Stimulated activated CD4-positive, alpha-beta T cell treated with anti-CD3 and anti-CD28 coated beads, Interleukin-15, amount 100 ng/mL, for 24 hours (primary cell): Measurements from ENCODE around the gene AQP3.
A peak's percentile ranks its signal among the peaks of the same experiment; 100 is the strongest.
"Not testable (repeated sequence)": the region's sequence is repeated elsewhere in the genome, so short reads cannot be mapped to it uniquely, and the experiment has no call there.

ENCODE experiments used
- DNase-seq: peaks from one replicate; pipeline ENCODE4 v3.0.0-alpha.2; 2020

The AQP3 gene

DNA sequence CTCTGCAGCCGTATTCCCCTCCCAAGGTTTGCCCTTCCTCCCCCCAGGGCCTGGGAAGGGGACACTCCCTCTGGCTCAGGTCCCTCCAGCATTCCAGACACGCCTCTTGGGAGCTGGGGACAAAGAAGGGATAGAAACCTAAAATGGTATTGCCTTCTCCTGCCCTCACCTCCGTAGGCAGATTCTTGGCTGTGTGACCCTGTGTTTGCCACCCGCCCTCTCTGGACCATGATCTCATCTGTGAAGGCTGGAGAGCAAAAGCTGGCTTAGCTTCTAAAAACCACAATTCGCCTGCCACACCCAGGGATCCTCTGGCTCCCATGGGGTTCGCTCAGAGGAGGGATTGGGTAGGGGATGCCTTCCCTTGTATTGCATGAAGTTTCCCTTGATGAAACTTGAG is 7.7 kb downstream of the AQP3 start:
- no peak for DNase-seq

DNA sequence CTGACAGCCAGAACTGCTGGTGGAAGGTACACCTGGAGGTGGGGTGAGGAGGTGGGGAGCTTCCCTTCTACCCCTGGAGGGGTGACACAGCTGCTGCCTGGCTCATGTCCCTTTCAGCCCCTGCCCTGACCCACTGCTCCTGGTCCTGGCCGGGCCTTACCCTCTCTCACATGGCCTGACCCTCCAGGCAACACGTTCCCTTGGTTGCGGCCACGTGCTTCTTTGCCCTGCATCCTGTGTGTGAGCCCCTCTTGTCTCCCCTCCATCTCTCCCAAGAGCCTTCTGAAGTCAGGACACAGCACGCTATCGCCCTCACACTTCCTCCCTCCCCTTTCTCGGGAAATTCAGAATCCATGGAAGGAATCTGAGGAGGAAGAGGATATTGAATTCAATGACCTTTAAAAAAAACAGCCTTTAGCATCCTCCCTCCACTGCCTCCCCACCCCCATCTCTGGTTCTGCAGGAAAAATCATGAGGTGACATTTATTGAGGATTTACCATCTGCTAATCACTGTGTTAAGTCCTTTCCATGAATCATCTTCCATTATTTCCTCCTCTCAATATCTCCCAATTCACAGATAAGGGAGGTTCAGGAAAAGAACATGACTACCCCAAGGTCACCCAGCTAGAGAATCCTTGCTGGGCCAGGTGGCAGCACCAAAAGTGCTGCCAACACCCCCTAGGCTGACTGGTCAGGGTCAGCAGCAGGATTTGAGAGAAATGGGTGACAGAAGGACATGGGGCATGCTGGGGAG is 8.3 kb downstream of the AQP3 start:
- DNase-seq = no peak

- DNase-seq = no peak
Measured at GRCh38 chr9:33437898-33438297, 9.5 kb downstream of the AQP3 start.

DNA sequence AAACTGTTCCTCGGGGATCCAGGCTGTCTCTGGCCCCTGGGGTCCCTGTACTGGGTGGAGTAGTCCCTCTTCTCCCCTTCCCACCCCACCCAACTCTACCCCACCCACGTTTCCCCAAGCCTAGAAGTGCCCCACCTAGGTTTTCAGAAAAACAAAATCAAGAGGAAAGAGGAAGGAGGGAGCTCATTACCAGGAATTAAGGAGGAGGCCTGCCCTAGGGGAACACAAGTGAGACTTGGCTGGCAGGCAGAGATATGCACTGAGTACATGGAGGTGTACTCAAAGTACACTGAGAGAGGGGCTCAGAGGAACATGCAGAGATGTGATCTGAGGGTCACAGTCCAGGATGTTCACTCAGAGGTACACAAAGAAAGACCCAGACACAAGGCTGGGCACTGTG is 10.2 kb downstream of the AQP3 start:
- no peak for DNase-seq

GRCh38 chr9:33436445-33436844 is 10.9 kb downstream of the AQP3 start:
- no peak for DNase-seq

DNA sequence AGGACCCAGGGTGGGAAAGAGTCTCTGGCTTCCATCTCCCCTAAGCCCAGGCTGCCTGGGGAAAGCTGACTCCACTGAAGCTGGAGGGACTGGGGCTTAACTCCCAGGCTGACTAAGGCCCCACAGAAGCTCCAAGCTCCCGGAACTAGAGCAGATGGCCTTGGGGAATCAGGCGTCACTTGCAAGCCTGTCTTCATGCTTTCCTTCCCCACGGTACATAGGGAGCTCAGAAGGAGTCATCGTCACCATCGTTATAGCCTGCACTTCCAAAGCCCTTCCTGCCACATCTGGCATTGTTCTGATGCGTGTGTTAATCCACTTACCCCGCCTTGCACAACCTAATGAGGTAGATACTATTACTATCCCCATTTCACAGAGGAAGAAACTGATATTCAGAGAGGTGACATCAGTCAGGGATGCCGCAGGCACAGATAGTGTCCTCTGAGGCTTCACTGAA is 11.5 kb downstream of the AQP3 start:
- DNase-seq = no peak

GRCh38 chr9:33434317-33435105 is 12.9 kb downstream of the AQP3 start:
- no peak for DNase-seq

DNA sequence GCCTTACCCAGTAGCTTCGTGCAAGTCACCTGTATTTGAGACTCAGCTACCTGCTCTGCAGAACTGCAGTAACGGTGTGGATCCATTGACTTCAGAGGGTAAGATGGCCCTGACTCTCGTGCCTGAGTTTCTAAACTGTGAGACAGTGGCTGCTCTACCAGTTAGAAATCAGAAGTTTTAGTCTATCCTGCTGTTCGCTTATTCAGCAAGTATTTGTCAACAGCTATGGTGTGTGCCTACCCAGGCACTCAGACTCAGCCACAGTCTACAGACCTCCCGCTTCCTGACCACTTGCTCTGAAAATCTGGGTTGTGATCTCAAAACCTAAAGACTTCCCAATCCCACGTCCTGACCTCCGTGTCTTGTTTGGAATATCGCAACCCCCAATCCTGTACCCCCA is 13.5 kb downstream of the AQP3 start:
- DNase-seq = no peak

DNA sequence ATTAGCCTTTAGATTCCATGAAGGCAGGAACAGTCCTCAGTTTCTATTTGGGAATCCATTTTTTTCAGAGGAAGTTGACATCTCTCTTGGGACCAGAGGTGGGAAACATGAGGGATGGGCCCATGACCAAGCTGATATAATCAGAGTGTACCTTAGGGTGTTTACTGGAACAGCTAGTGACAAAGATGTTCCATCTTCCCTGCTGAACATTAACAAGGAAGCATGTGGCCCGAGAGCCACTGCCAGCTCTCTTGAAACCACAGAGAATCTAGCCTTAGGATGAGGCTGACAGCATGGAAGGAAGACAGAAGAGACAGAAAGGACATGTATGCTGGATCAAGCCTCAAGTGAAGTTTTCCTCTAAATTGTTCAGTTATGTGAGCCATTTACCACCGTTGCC is 16.0 kb downstream of the AQP3 start:
- DNase-seq = no peak

DNA sequence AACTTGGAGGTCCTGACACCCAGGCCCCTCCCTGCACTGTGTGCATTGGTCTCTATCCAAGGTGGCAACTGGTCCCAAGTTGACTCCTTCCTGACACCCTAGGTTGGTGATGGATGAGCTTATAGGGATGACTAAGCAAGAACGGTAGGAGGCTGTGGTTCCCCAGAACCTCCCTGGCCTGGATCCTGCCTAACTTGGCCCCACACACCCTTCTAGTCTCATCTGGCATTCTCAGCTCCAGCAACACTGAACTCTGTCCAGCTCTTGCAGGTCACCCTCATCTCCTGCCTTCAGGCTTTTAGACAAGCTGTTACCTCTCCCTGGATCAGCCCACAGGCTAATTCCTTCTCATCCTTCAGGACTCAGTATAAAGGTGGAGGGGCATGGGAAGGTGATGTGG is 16.5 kb downstream of the AQP3 start:
- DNase-seq = no peak

DNA sequence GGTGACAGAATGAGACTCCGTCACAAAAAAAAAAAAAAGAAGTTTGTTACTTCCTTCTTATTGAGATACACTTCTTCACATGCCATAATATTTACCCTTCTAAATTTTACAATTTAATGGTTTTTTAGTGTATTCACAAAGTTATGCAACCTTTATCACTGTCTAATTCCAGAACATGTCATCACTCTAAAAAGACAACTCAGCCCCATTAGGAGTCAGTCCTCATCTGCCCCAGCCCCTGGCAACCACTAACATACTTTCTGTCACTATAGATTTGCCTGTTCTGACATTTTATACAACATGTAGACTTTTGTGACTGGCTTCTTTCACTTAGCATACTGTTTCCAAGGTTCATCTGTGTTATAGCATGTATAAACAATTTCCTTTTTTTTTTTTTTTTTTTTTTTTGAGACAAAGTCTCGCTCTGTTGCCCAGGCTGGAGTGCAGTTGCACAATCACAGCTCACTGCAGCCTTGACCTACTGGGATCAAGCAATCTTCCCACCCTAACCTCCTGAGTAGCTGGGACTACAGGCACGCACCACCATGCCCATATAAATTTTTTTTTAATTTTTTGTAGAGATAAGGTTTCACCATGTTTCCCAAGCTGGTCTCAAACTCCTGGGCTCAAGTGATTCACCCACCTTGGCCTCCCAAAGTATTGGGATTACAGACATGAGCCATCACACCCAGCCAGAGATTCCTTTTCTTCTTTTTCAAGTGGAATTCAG is 18.0 kb downstream of the AQP3 start:
- no peak for DNase-seq

DNA sequence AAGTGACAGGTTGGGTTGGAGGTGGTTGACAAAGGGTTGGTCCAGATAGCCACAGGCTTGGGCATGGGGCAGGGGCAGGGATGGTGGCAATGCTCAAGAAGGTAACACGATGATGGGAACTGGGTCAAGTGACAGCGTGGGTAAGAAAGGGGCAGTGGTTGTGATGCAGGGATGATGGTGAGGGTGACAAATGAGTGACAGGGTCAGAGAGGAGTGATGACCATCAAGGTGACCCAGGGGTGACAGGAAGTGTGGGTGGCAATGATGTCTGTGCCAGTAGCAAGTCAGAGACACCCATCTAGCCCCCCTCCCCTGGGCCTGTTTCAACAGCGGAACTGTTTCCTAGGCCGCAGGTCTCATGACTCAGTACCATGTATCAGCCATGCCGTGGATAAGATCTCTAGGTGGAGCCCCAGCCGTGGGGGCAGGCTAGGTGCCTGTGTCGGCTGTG is 20.5 kb downstream of the AQP3 start:
- no peak for DNase-seq

- no peak for DNase-seq
Measured at GRCh38 chr9:33425128-33425533, 22.3 kb downstream of the AQP3 start.

- DNase-seq = not testable (repeated sequence)
Measured at GRCh38 chr9:33424492-33424891, 22.9 kb downstream of the AQP3 start.

GRCh38 chr9:33424043-33424442 is 23.4 kb downstream of the AQP3 start:
- not testable (repeated sequence) for DNase-seq

GRCh38 chr9:33419708-33420303 is 27.6 kb downstream of the AQP3 start:
- no peak for DNase-seq

GRCh38 chr9:33418090-33418489 is 29.3 kb downstream of the AQP3 start:
- no peak for DNase-seq

DNA sequence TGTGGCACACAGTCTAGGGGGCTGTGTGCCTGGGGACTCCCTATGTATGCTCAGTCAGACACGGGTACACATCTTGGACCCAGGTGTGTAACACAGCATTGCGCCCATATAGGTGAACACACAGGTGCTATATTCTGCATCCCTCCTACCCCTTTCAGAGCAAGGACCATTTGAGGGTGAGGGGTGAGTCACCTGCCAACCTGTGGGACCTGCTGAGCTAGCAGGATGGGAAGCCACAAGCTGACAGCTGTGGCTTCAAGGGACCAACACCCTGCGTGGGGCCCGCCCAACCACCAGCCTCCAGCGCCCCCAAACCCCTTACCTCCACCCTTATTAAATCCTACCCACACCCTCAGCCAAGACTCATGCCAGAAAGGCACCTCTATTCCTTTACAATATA is 30.4 kb downstream of the AQP3 start:
- peak; percentile 20 for DNase-seq

- DNase-seq = peak; percentile 96
Measured at GRCh38 chr9:33415501-33416038, 31.8 kb downstream of the AQP3 start.

DNA sequence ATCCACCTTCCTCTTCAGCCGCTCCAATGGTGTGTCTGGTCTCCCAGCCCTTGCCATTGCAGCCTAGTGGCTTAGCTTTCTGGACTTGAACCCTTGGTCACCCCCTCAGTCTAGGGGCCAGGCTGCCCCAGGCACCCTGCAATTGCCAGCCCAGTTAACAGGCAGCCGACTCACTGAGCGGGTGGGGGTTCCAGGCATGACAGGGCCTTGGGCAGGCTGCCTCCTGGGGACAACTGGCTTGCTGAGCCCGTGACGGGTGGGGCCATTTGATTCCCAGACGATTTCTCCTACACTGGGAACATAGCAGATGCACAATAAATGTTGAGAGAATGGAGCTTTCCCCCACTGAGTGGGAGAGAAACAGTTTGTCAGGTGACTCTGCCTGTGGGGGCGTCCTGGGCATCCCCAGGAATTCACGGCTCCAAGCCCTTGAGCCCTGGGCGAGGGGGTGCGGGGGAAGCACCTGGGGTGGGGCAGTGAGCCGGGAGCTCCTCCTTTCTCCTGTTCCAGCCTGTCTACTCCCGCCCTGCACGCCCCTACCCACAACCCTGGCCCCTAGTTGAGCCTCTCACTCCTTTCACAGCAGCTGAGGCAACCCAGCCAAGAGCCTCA is 32.4 kb downstream of the AQP3 start:
- no peak for DNase-seq

- DNase-seq = no peak
Measured at GRCh38 chr9:33414268-33414667, 33.1 kb downstream of the AQP3 start.

DNA sequence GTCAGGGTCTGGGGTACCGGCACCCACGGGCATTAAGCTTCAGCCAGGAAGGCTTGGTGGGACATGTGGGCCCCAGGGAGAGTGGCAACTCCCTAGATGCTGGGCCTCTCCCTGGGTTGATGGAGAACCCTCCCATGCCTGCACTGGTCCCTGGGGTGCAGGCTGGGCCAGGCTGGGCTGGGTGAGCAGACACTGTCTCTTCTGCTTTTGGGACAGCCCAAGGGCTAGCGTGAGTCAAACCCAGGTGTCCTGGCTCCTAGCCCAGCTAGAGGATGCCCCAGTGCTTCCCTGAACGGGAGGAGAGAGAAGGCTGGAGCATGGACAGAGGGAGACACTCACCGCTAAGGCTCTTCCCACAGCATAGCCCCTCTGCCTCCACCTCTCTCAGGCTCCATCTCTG is 39.3 kb downstream of the AQP3 start:
- no peak for DNase-seq
